A673 (cell line): ENCODE results near the gene HPCAL1.

Experiments
- CTCF ChIP-seq: fragments of 300-800, 200-600 bp; sonication (generic); conservative IDR thresholded peaks from 2 replicates; pipeline ENCODE4 v1.5.1; 2017; ENCODE audit warnings: low read depth, mild to moderate bottlenecking, antibody characterized with exemption, low read length, moderate library complexity, mixed read lengths
- EZH2 ChIP-seq: fragments of 200-600 bp; sonication (generic); IDR thresholded peaks from 2 replicates; pipeline ENCODE4 v1.6.1; 2017; ENCODE audit warnings: borderline replicate concordance, low read depth, mild to moderate bottlenecking, mixed read lengths, antibody characterized with exemption, low read length; ENCODE audit not compliant: poor library complexity, severe bottlenecking

- TF ChIP-seq CTCF (no peak), EZH2 (no peak)
Observed at GRCh38 chr2:10410823-10411437, 108.2 kb downstream of the HPCAL1 start.
